ENCODE data around the gene ADCY5. TPM values are rescaled to one million over a fixed set of nuclear protein-coding genes. Genes with fewer than 3 reads are reported as not detected.

ADCY5 gene
- polyA plus RNA-seq, 1 experiment: 0.21 TPM

DNA sequence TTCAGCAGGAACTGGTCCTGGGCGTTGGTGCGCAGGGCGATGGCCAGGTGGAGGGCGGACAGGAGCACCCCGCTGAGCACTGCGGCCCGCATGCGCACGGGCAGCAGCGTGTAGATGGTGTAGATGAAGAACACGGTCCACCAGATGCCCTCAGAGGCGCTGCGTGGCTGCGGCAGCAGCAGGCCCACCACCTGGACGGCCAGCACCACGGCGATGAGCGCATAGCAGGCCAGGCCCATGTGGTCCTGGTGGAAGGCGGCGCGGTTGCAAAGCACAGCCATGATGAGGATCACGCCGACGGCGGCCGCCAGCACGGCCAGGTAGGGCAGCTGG is 1.5 kb downstream of the ADCY5 start:
- POLR2A ChIA-PET: no interaction called here
- Histone ChIP-seq H3K36me3 (ENCODE audit: control insufficient read depth, insufficient read depth, low read length) (no peaks in the 10 kb centered on the region), H3K4me3 (ENCODE audit: low read depth, low read length) (no peak overlapping the region), H3K27me3 (ENCODE audit: control insufficient read depth, insufficient read depth, low read length) (peaks cover 40% of the 10 kb centered on the region)
- CTCF ChIA-PET: interaction anchor here (0.6 to 2.5 kb wide), 4 partner anchors 12 to 137 kb away, joined by 4 to 6 read pairs (median 6); no protein-coding TSS in a partner anchor
- TF ChIP-seq CTCF (IDR thresholded peaks at IDR 0.05; ENCODE audit: insufficient read depth, low read depth, low read length): no peak
- DNase-seq (ENCODE audit: low read depth): no peak

DNA sequence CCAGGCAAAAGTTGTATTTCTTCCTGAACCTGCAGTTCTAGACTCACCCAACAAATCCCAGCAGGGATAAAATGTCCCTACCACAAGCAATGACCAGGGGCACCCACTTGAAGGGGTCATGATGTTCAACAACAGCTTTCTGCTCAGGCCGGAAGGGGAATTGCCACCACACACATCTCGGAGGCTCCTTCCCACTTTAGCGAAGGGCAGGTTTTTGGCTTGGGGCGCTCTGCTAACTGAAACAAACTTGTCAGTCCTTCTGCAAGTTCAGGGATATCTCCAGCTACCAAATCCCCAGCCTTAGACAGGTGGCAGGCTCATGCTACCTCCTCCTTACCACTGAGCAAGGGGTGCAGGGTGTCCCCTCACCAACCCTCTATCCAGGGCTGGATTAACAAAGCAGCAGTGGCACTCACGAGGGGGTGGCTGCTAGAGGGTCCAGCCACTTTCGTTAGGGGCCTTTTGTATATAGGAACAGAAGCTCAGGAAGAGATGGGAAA is 2.2 kb downstream of the ADCY5 start:
- no peak for TF ChIP-seq CTCF (IDR thresholded peaks at IDR 0.05; ENCODE audit: insufficient read depth, low read depth, low read length)
- Histone ChIP-seq H3K36me3 (ENCODE audit: control insufficient read depth, insufficient read depth, low read length) (no peaks in the 10 kb centered on the region), H3K27me3 (ENCODE audit: control insufficient read depth, insufficient read depth, low read length) (peaks cover 40% of the 10 kb centered on the region), H3K4me3 (ENCODE audit: low read depth, low read length) (no peak overlapping the region)
- no peak for DNase-seq (ENCODE audit: low read depth)
- ChIA-PET CTCF (interaction anchor here (0.6 to 2.5 kb wide), 5 partner anchors 13 to 136 kb away, joined by 3 to 6 read pairs (median 4); no protein-coding TSS in a partner anchor), POLR2A (no interaction called here)

- Histone ChIP-seq H3K36me3 (ENCODE audit: control insufficient read depth, insufficient read depth, low read length) (no peaks in the 10 kb centered on the region), H3K4me3 (ENCODE audit: low read depth, low read length) (no peak overlapping the region), H3K27me3 (ENCODE audit: control insufficient read depth, insufficient read depth, low read length) (peaks cover 42% of the 10 kb centered on the region)
- TF ChIP-seq CTCF (IDR thresholded peaks at IDR 0.05; ENCODE audit: insufficient read depth, low read depth, low read length): no peak
- ChIA-PET CTCF (interaction anchor here (0.7 to 2.5 kb wide), 4 partner anchors 14 to 31 kb away, joined by 3 to 6 read pairs (median 4); no protein-coding TSS in a partner anchor), POLR2A (no interaction called here)
- no peak for DNase-seq (ENCODE audit: low read depth)
These were observed 2.7 kb downstream of the ADCY5 start for GRCh38 chr3:123446210-123446609.

- no peak for DNase-seq (ENCODE audit: low read depth)
- POLR2A ChIA-PET: no interaction called here
- Histone ChIP-seq H3K27me3 (ENCODE audit: control insufficient read depth, insufficient read depth, low read length) (peaks cover 45% of the 10 kb centered on the region), H3K36me3 (ENCODE audit: control insufficient read depth, insufficient read depth, low read length) (no peaks in the 10 kb centered on the region), H3K4me3 (ENCODE audit: low read depth, low read length) (no peak overlapping the region)
- CTCF ChIA-PET: interaction anchor here (0.6 kb wide), 1 partner anchor 16 kb away, joined by 3 read pairs; no protein-coding TSS in a partner anchor
- TF ChIP-seq CTCF (IDR thresholded peaks at IDR 0.05; ENCODE audit: insufficient read depth, low read depth, low read length): no peak
These were observed 3.2 kb downstream of the ADCY5 start for GRCh38 chr3:123445702-123446101.

GRCh38 chr3:123444744-123445143 is 4.1 kb downstream of the ADCY5 start:
- no peak for TF ChIP-seq CTCF (IDR thresholded peaks at IDR 0.05; ENCODE audit: insufficient read depth, low read depth, low read length)
- ChIA-PET POLR2A (no interaction called here), CTCF (no interaction called here)
- Histone ChIP-seq H3K27me3 (ENCODE audit: control insufficient read depth, insufficient read depth, low read length) (peaks cover 44% of the 10 kb centered on the region), H3K4me3 (ENCODE audit: low read depth, low read length) (no peak overlapping the region), H3K36me3 (ENCODE audit: control insufficient read depth, insufficient read depth, low read length) (no peaks in the 10 kb centered on the region)
- DNase-seq (ENCODE audit: low read depth): no peak
